ENCODE results near the gene ADGRA3.

ADGRA3 gene

GRCh38 chr4:22537864-22538263, 22.0 kb upstream of the ADGRA3 start:
- TF ChIP-seq CEBPB (IDR thresholded peaks at IDR 0.05) = no peak
- no peak for TF ChIP-seq EGR1 (IDR thresholded peaks at IDR 0.05)
- TF ChIP-seq YY1 (IDR thresholded peaks at IDR 0.05; ENCODE audit: low read depth) = no peak
- TF ChIP-seq NFIC (IDR thresholded peaks at IDR 0.05) = no peak
- TF ChIP-seq TCF12 (IDR thresholded peaks at IDR 0.05; ENCODE audit: low read depth) = no peak

- TF ChIP-seq FOXM1 (IDR thresholded peaks at IDR 0.05; ENCODE audit: borderline replicate concordance, low read depth) = no peak
- no peak for TF ChIP-seq EGR1 (IDR thresholded peaks at IDR 0.05)
- TF ChIP-seq USF1 (IDR thresholded peaks at IDR 0.05) = no peak
- no peak for TF ChIP-seq EP300 (IDR thresholded peaks at IDR 0.05; ENCODE audit: borderline replicate concordance)
- TF ChIP-seq CEBPB (IDR thresholded peaks at IDR 0.05) = no peak
- no peak for TF ChIP-seq CREB1 (IDR thresholded peaks at IDR 0.05; ENCODE audit: low read depth)
- no peak for TF ChIP-seq REST (IDR thresholded peaks at IDR 0.05; ENCODE audit: low read depth)
- TF ChIP-seq TEAD4 (IDR thresholded peaks at IDR 0.05) = no peak
- TF ChIP-seq RAD21 (IDR thresholded peaks at IDR 0.05; ENCODE audit: low read depth) = no peak
- no peak for TF ChIP-seq YY1 (IDR thresholded peaks at IDR 0.05; ENCODE audit: low read depth)
Observed at GRCh38 chr4:22534374-22534773, 18.5 kb upstream of the ADGRA3 start.

GRCh38 chr4:22532896-22533295, 17.0 kb upstream of the ADGRA3 start:
- TF ChIP-seq CREB1 (IDR thresholded peaks at IDR 0.05; ENCODE audit: low read depth) = no peak
- TF ChIP-seq TEAD4 (IDR thresholded peaks at IDR 0.05) = no peak
- TF ChIP-seq EGR1 (IDR thresholded peaks at IDR 0.05) = no peak
- no peak for TF ChIP-seq USF1 (IDR thresholded peaks at IDR 0.05)
- no peak for TF ChIP-seq FOXM1 (IDR thresholded peaks at IDR 0.05; ENCODE audit: borderline replicate concordance, low read depth)
- TF ChIP-seq ZBTB7A (IDR thresholded peaks at IDR 0.05; ENCODE audit: low read depth) = no peak
- TF ChIP-seq TAF1 (IDR thresholded peaks at IDR 0.05; ENCODE audit: low read depth) = no peak
- TF ChIP-seq NFIC (IDR thresholded peaks at IDR 0.05) = no peak
- TF ChIP-seq YY1 (IDR thresholded peaks at IDR 0.05; ENCODE audit: low read depth) = no peak

- TF ChIP-seq USF1 (IDR thresholded peaks at IDR 0.05) (no peak), YY1 (IDR thresholded peaks at IDR 0.05; ENCODE audit: low read depth) (no peak), EP300 (IDR thresholded peaks at IDR 0.05; ENCODE audit: borderline replicate concordance) (no peak), EGR1 (IDR thresholded peaks at IDR 0.05) (no peak), TEAD4 (IDR thresholded peaks at IDR 0.05) (no peak), CREB1 (IDR thresholded peaks at IDR 0.05; ENCODE audit: low read depth) (no peak), MAX (IDR thresholded peaks at IDR 0.05) (no peak), ZBTB7A (IDR thresholded peaks at IDR 0.05; ENCODE audit: low read depth) (no peak), CEBPB (IDR thresholded peaks at IDR 0.05) (no peak), NFIC (IDR thresholded peaks at IDR 0.05) (no peak), REST (IDR thresholded peaks at IDR 0.05; ENCODE audit: low read depth) (no peak), RAD21 (IDR thresholded peaks at IDR 0.05; ENCODE audit: low read depth) (no peak), TAF1 (IDR thresholded peaks at IDR 0.05; ENCODE audit: low read depth) (no peak), FOXM1 (IDR thresholded peaks at IDR 0.05; ENCODE audit: borderline replicate concordance, low read depth) (no peak), TCF12 (IDR thresholded peaks at IDR 0.05; ENCODE audit: low read depth) (no peak)
Observed at GRCh38 chr4:22532117-22532516, 16.3 kb upstream of the ADGRA3 start.

GRCh38 chr4:22531311-22532019, 15.6 kb upstream of the ADGRA3 start:
- no peak for TF ChIP-seq TAF1 (IDR thresholded peaks at IDR 0.05; ENCODE audit: low read depth)
- TF ChIP-seq TEAD4 (IDR thresholded peaks at IDR 0.05) = no peak
- no peak for TF ChIP-seq FOXM1 (IDR thresholded peaks at IDR 0.05; ENCODE audit: borderline replicate concordance, low read depth)
- no peak for TF ChIP-seq EGR1 (IDR thresholded peaks at IDR 0.05)
- no peak for TF ChIP-seq CREB1 (IDR thresholded peaks at IDR 0.05; ENCODE audit: low read depth)

- no peak for TF ChIP-seq EP300 (IDR thresholded peaks at IDR 0.05; ENCODE audit: borderline replicate concordance)
- no peak for TF ChIP-seq CEBPB (IDR thresholded peaks at IDR 0.05)
- TF ChIP-seq TCF12 (IDR thresholded peaks at IDR 0.05; ENCODE audit: low read depth) = no peak
- TF ChIP-seq RAD21 (IDR thresholded peaks at IDR 0.05; ENCODE audit: low read depth) = no peak
- TF ChIP-seq REST (IDR thresholded peaks at IDR 0.05; ENCODE audit: low read depth) = no peak
- no peak for TF ChIP-seq TAF1 (IDR thresholded peaks at IDR 0.05; ENCODE audit: low read depth)
- no peak for TF ChIP-seq FOXM1 (IDR thresholded peaks at IDR 0.05; ENCODE audit: borderline replicate concordance, low read depth)
- TF ChIP-seq CREB1 (IDR thresholded peaks at IDR 0.05; ENCODE audit: low read depth) = no peak
Observed at GRCh38 chr4:22524895-22525294, 9.0 kb upstream of the ADGRA3 start.

Measured in Ishikawa (cell line).